ENCODE measurements around the gene CCDC200. TPM values are rescaled to one million over a fixed set of nuclear protein-coding genes. Genes with fewer than 3 reads are reported as not detected.

Gene CCDC200
- total and polyA plus RNA-seq, 2 donors (not counting 1 experiment from before 2014, with no cell fraction given): not detected

DNA sequence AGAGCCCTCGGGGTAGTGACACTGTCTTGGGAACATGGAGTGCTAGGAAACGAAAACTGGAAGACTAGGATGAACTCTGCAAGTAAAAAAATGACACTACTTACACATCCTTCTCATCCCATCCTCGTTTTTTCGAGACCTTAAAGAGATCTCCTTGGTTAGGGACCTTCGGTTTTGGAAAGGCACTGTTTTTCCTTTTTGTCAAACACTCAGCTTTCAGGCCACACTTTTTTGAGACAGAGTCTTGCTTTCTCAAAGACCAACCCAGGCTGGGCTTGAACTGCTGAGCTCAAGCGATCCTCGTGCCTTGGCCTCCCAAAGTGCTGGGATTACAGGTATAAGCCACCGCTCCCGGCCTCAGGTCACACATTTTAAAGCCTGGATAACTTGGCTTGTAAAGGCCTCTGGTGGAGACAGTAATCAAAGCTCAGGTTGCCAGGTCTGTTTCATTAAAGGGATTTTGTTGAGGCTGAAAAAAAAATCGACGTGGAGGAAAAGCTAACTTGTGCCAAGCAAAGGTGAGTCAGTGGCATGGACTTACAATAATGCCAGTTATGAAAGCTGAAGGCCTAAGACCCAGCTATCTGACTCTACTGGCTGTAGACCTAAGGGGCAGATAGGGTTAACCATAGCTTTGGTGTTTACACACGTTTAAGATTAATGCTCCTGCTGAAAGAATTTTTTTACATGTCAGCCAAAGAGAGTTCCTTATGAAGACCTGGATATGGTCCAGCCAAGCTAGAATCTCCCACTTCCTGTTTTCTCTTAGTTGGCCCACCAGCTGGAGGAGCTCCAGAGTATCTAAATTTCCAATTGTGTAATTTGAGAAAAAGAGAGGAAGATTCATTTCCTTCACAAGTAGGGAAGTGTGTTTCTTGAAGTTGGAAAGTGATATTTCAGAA, 56.6 kb downstream of the CCDC200 start:
- no peak overlapping the region for H2AFZ ChIP-seq (ENCODE audit: low read length)
- peak overlapping the region; percentile 56 to 94 (median 81) for H3K4me3 ChIP-seq (replicated peaks in 1 of 4; ENCODE audit: control extremely low read depth in 1 of 4, insufficient read depth in 1 of 4, low read depth in 3 of 4, low read length in 4 of 4)
- peak overlapping the region; percentile 97 for H3K4me2 ChIP-seq (ENCODE audit: extremely low read depth, insufficient read depth, low read length)
- peaks cover 6% of the 10 kb centered on the region for H3K36me3 ChIP-seq (ENCODE audit: control insufficient read depth, insufficient read depth, low read length)
- H4K20me1 ChIP-seq (ENCODE audit: control insufficient read depth, extremely low read depth, insufficient read depth, low read length): no peaks in the 10 kb centered on the region
- peak overlapping the region; percentile 99 for H3K27ac ChIP-seq (ENCODE audit: insufficient read depth, low read length)
- DNase-seq (ENCODE audit: low read depth in 2 of 2): peak; percentile 92 to 96
- H3K4me1 ChIP-seq (ENCODE audit: control insufficient read depth, extremely low read depth, insufficient read depth, low read length): peaks cover 11% of the 10 kb centered on the region
- H3K27me3 ChIP-seq (ENCODE audit: control insufficient read depth, insufficient read depth, low read length): no peaks in the 10 kb centered on the region
- H3K79me2 ChIP-seq (ENCODE audit: control insufficient read depth, insufficient read depth, low read length): peaks cover 14% of the 10 kb centered on the region
- H3K9me3 ChIP-seq (ENCODE audit: control insufficient read depth, insufficient read depth, low read depth, low read length): no peaks in the 10 kb centered on the region
- H3K9ac ChIP-seq (ENCODE audit: insufficient read depth, low read length): peak overlapping the region; percentile 88
- TF ChIP-seq EZH2 (IDR thresholded peaks at IDR 0.05; ENCODE audit: low read length, missing control alignments) (no peak), CTCF (conservative IDR thresholded peaks at IDR 0.05 in 1 of 2, IDR thresholded peaks at IDR 0.05 in 1 of 2; ENCODE audit: low read depth in 1 of 2, low read length in 2 of 2) (peak; percentile 35 to 39)

Other genes with a start within 250 kb of the CCDC200 start
- gene PTGES3L, start 248.5 kb downstream of the CCDC200 start, total RNA-seq: 0.17 TPM in 1 of 2 replicates, not detected in the other
- gene PTGES3L, start 248.5 kb downstream of the CCDC200 start, polyA plus RNA-seq: 0.24 and 1.7 TPM in 2 replicates
- gene RUNDC1, start 248.1 kb downstream of the CCDC200 start, total RNA-seq: 7.7 and 8.8 TPM in 2 replicates
- gene RUNDC1, start 248.1 kb downstream of the CCDC200 start, polyA plus RNA-seq: 6.3 and 8.0 TPM in 2 replicates
- gene RPL27, start 230.2 kb downstream of the CCDC200 start, total RNA-seq: 902 and 1,145 TPM in 2 replicates
- gene RPL27, start 230.2 kb downstream of the CCDC200 start, polyA plus RNA-seq: 3,313 and 3,346 TPM in 2 replicates
- 31.3 and 34.5 TPM in 2 replicates for gene IFI35, start 221.8 kb downstream of the CCDC200 start, total RNA-seq
- 33.4 and 52.0 TPM in 2 replicates for gene IFI35, start 221.8 kb downstream of the CCDC200 start, polyA plus RNA-seq
- gene VAT1, start 206.2 kb downstream of the CCDC200 start, total RNA-seq: 259 and 297 TPM in 2 replicates
- gene VAT1, start 206.2 kb downstream of the CCDC200 start, polyA plus RNA-seq: 234 and 362 TPM in 2 replicates
- 0.77 and 0.99 TPM in 2 replicates for gene RND2, start 203.4 kb downstream of the CCDC200 start, total RNA-seq
- 0.54 and 0.95 TPM in 2 replicates for gene RND2, start 203.4 kb downstream of the CCDC200 start, polyA plus RNA-seq
- gene BRCA1, start 103.3 kb downstream of the CCDC200 start, total RNA-seq: 5.1 and 9.9 TPM in 2 replicates
- gene BRCA1, start 103.3 kb downstream of the CCDC200 start, polyA plus RNA-seq: 7.5 and 18.3 TPM in 2 replicates
- 93.2 and 134 TPM in 2 replicates for gene NBR1, start 57.4 kb downstream of the CCDC200 start, total RNA-seq
- gene NBR1, start 57.4 kb downstream of the CCDC200 start, polyA plus RNA-seq: 82.9 and 91.8 TPM in 2 replicates
- gene TMEM106A, start 16.7 kb downstream of the CCDC200 start, total RNA-seq: 0.77 and 1.5 TPM in 2 replicates
- gene TMEM106A, start 16.7 kb downstream of the CCDC200 start, polyA plus RNA-seq: 6.7 and 9.3 TPM in 2 replicates
- not detected in 2 replicates for gene RNU2-1, start 5.4 kb upstream of the CCDC200 start, total RNA-seq
- gene RNU2-1, start 5.4 kb upstream of the CCDC200 start, polyA plus RNA-seq: not detected in 2 replicates
- gene ARL4D, start 170.4 kb upstream of the CCDC200 start, total RNA-seq: 46.4 and 60.6 TPM in 2 replicates
- gene ARL4D, start 170.4 kb upstream of the CCDC200 start, polyA plus RNA-seq: 12.5 and 14.0 TPM in 2 replicates